HG03378 (cell line): Measurements from ENCODE around the gene GTF2IRD1.
"Not testable (repeated sequence)": the region's sequence is repeated elsewhere in the genome, so short reads cannot be mapped to it uniquely, and the experiment has no call there.

ENCODE experiments used
- ATAC-seq: cut with Tn5 transposase; IDR thresholded peaks from one replicate; pipeline ENCODE4 v1.9.1; 2021; ENCODE audit warnings: mild to moderate bottlenecking, moderate library complexity; ENCODE audit not compliant: unreplicated experiment

Gene GTF2IRD1

GRCh38 chr7:74507538-74508319, 54.0 kb downstream of the GTF2IRD1 start:
- no peak for ATAC-seq

GRCh38 chr7:74509453-74509852, 55.7 kb downstream of the GTF2IRD1 start:
- ATAC-seq, result not testable (repeated sequence)

GRCh38 chr7:74511345-74511744, 57.6 kb downstream of the GTF2IRD1 start:
- ATAC-seq, result no peak

- ATAC-seq, result no peak
These were observed 59.1 kb downstream of the GTF2IRD1 start for GRCh38 chr7:74512762-74513161.

- no peak for ATAC-seq
These were observed 60.5 kb downstream of the GTF2IRD1 start for GRCh38 chr7:74514131-74514591.

- ATAC-seq, result no peak
These were observed 61.6 kb downstream of the GTF2IRD1 start for GRCh38 chr7:74515276-74515675.

- no peak for ATAC-seq
These were observed 62.5 kb downstream of the GTF2IRD1 start for GRCh38 chr7:74516214-74516613.

- ATAC-seq, result no peak
These were observed 64.3 kb downstream of the GTF2IRD1 start for GRCh38 chr7:74518041-74518440.

- no peak for ATAC-seq
These were observed 64.9 kb downstream of the GTF2IRD1 start for GRCh38 chr7:74518654-74519053.

- ATAC-seq, result no peak
These were observed 65.7 kb downstream of the GTF2IRD1 start for GRCh38 chr7:74519395-74519794.

GRCh38 chr7:74521855-74522254, 68.1 kb downstream of the GTF2IRD1 start:
- ATAC-seq, result no peak

GRCh38 chr7:74522281-74522905, 68.7 kb downstream of the GTF2IRD1 start:
- ATAC-seq, result no peak

GRCh38 chr7:74523015-74523414, 69.3 kb downstream of the GTF2IRD1 start:
- ATAC-seq, result no peak

- ATAC-seq, result no peak
These were observed 71.4 kb downstream of the GTF2IRD1 start for GRCh38 chr7:74525140-74525539.

- no peak for ATAC-seq
These were observed 72.2 kb downstream of the GTF2IRD1 start for GRCh38 chr7:74525881-74526280.

- ATAC-seq, result no peak
These were observed 73.1 kb downstream of the GTF2IRD1 start for GRCh38 chr7:74526780-74527179.

- no peak for ATAC-seq
These were observed 74.1 kb downstream of the GTF2IRD1 start for GRCh38 chr7:74527842-74528241.

- not testable (repeated sequence) for ATAC-seq
These were observed 75.1 kb downstream of the GTF2IRD1 start for GRCh38 chr7:74528773-74529172.

- no peak for ATAC-seq
These were observed 82.2 kb downstream of the GTF2IRD1 start for GRCh38 chr7:74535951-74536356.

- not testable (repeated sequence) for ATAC-seq
These were observed 88.2 kb downstream of the GTF2IRD1 start for GRCh38 chr7:74541937-74542336.

GRCh38 chr7:74542558-74543117, 88.9 kb downstream of the GTF2IRD1 start:
- ATAC-seq, result no peak
